Heart right ventricle (tissue), 16 donors: ENCODE results near the gene EIF2D. TPM values are rescaled to one million over a fixed set of nuclear protein-coding genes. Genes with fewer than 3 reads are reported as not detected.

ENCODE experiments used
- ATAC-seq, 8 donors: fragments of 200-7000 bp; cut with Tn5 transposase; one replicate each; pipeline ENCODE4 v1.9.1; 2020; ENCODE audit warnings: mild to moderate bottlenecking in 8 of 8, moderate library complexity in 8 of 8, moderate number of reproducible peaks in 1 of 8
- DNase-seq, 2 donors: peaks; one replicate each; pipeline ENCODE4 v3.0.0-alpha.2; 2020
- H3K27ac ChIP-seq, 10 donors: fragments of 200-600 bp; sonication (generic) in 2 of 10; one replicate each; pipeline versions ENCODE4 v1.5.0 to v1.8.0; 2020 to 2022; ENCODE audit warnings: mild to moderate bottlenecking in 3 of 10
- H3K27me3 ChIP-seq, 7 donors: fragments of 200-600 bp; one replicate each; pipeline ENCODE4 v1.8.0; 2021 to 2022; ENCODE audit warnings: mild to moderate bottlenecking in 2 of 7
- H3K36me3 ChIP-seq, 9 donors: fragments of 200-600 bp; sonication (generic) in 1 of 9; one replicate each; pipeline versions ENCODE4 v1.5.0 to v1.8.0; 2020 to 2022; ENCODE audit warnings: mild to moderate bottlenecking in 2 of 9
- H3K4me1 ChIP-seq, 9 donors: fragments of 200-600 bp; sonication (generic) in 1 of 9; one replicate each; pipeline versions ENCODE4 v1.5.0 to v1.8.0; 2020 to 2022; ENCODE audit warnings: mild to moderate bottlenecking in 4 of 9
- H3K4me3 ChIP-seq, 10 donors: fragments of 200-600 bp; sonication (generic) in 2 of 10; one replicate each; pipeline versions ENCODE4 v1.5.0 to v1.8.0; 2020 to 2022; ENCODE audit warnings: mild to moderate bottlenecking in 7 of 10, moderate library complexity in 2 of 10
- H3K9me3 ChIP-seq, 11 donors: fragments of 200-600 bp in 10 of 11; sonication (generic) in 2 of 11; one replicate each; pipeline versions ENCODE4 v1.5.0 to v1.8.0; 2013 to 2022; ENCODE audit warnings: mild to moderate bottlenecking in 2 of 11, control low read depth in 1 of 11, moderate library complexity in 1 of 11
- CTCF ChIP-seq, 9 donors: fragments of 200-600 bp; sonication (generic) in 2 of 9; IDR thresholded peaks; one replicate each; pipeline versions ENCODE4 v1.5.0 to v1.8.0; 2021 to 2022; ENCODE audit warnings: antibody characterized with exemption in 9 of 9, mild to moderate bottlenecking in 5 of 9, moderate library complexity in 1 of 9
- WGBS, 2 donors: extraction: QIAGEN DNeasy Blood & Tissue Kit; methylation state at CpG; one replicate each; pipeline ENCODE4 v1.1.7; 2013; ENCODE audit warnings: inconsistent platforms in 1 of 2; 5-methylcytosine and 5-hydroxymethylcytosine counted together
- intact Hi-C, 10 donors: fragments of 100-400 bp; cut with DNase I; formaldehyde crosslinking; loops; one replicate each; pipeline versions ENCODE4 v1.11.1 to v1.14.2; 2022
- polyA plus RNA-seq, 2 donors: library from polyadenylated mRNA; stranded (reverse); fragments of 200-250 nt; gene quantifications; one replicate each; pipeline ENCODE4 v1.2.3, GENCODE V29; 2013
- total RNA-seq, 10 donors: library from RNA; stranded (reverse); fragmentation: NEBNext Ultra II Directional in 3 of 10; extraction: Animal tissue kit (Norgen Biotek cat#: 25700) in 3 of 10; gene quantifications; one replicate each; pipeline versions ENCODE4 v1.2.1 to v1.2.4, GENCODE V29; 2021 to 2023
- donor health status: Arrhythmogenic right ventricular cardiomyopathy.
- donor health status: ischemic (EF 13 %, LVEDD 7.1; RV severe dilation, severe dysfunction).
- donor health status: healthy with polysubstance abuse.
- donor health status: DM: no; HTN: yes; CAD: no.
- donor health status: DM: no; HTN: no; CAD: no.
- donor health status: ischemic (EF 25% LVEDD 6.9; RV normal size, moderate dysfunction).
- donor health status: ischemic (EF 25% LVEDD 5.7; RV mildly dilated, moderate dysfunction).
- donor health status: healthy.
- donor health status: DM: yes; HTN: yes; CAD: no.
- donor health status: Ischemic cardiomyopathy.
- donor health status: ischemic (EF 35%, LVEDD 5.7; RV mildly dilated, moderate dysfunction).
- donor health status: nonischemic (EF 11% LVEDD 7.7; RV severe dilation, severe dysfunction).
- donor health status: DM: yes; HTN: yes; CAD: no.
- donor health status: PGD.
- donor health status: ischemic (EF 29% LVEDD 5.4; RV normal size, mild dysfunction).
- donor health status: nonischemic (EF 23%, LVEDD 6.1; RV moderate dilation, normal function).

Gene EIF2D
- total and polyA plus RNA-seq, 12 donors, result 16.8 to 35.6 (median 29.5) TPM

- 94 to 95% methylated on average over 9 of the region's 9 CpGs for WGBS, 2 donors
These were observed 20.6 kb downstream of the EIF2D start for GRCh38 chr1:206591696-206592095.

GRCh38 chr1:206591226-206591625 is 21.0 kb downstream of the EIF2D start:
- DNase-seq (no peak), ATAC-seq (no peak)
- H3K27ac ChIP-seq, result peak overlapping the region in 1 of 10 donors; percentile 33
- 79 to 84% methylated on average over 5 of the region's 5 CpGs for WGBS, 2 donors
- no peak overlapping the region for H3K4me3 ChIP-seq
- H3K4me1 ChIP-seq, result peaks cover 0 to 32% (median 6%) of the 10 kb centered on the region in 9 donors
- no peaks in the 10 kb centered on the region for H3K9me3 ChIP-seq
- H3K27me3 ChIP-seq, result no peaks in the 10 kb centered on the region
- intact Hi-C loops, result no loop called here
- peaks cover 0 to 99% (median 56%) of the 10 kb centered on the region in 9 donors for H3K36me3 ChIP-seq
- no peak for TF ChIP-seq CTCF (IDR thresholded peaks at IDR 0.05)

More at GRCh38 chr1:206591696-206592095, 20.6 kb downstream of the EIF2D start:
- ATAC-seq (no peak), DNase-seq (no peak)
- Histone ChIP-seq H3K4me3 (no peak overlapping the region), H3K27me3 (no peaks in the 10 kb centered on the region), H3K36me3 (peaks cover 0 to 99% (median 58%) of the 10 kb centered on the region in 9 donors), H3K27ac (no peak overlapping the region), H3K4me1 (peaks cover 0 to 32% (median 6%) of the 10 kb centered on the region in 9 donors), H3K9me3 (no peaks in the 10 kb centered on the region)
- intact Hi-C loops, result no loop called here
- no peak for TF ChIP-seq CTCF (IDR thresholded peaks at IDR 0.05)

- peaks cover 0 to 33% (median 6%) of the 10 kb centered on the region in 9 donors for H3K4me1 ChIP-seq
- no peaks in the 10 kb centered on the region for H3K27me3 ChIP-seq
- peak overlapping the region in 1 of 10 donors; percentile 46 for H3K27ac ChIP-seq
- peaks cover 0 to 99% (median 56%) of the 10 kb centered on the region in 9 donors for H3K36me3 ChIP-seq
- H3K9me3 ChIP-seq, result no peaks in the 10 kb centered on the region
- DNase-seq, result no peak
- intact Hi-C loops, result no loop called here
- H3K4me3 ChIP-seq, result no peak overlapping the region
- 61 to 63% methylated on average over 8 of the region's 8 CpGs for WGBS, 2 donors
- peak in 1 of 8 donors; percentile 16 for ATAC-seq
- TF ChIP-seq CTCF (IDR thresholded peaks at IDR 0.05), result peak in 5 of 9 donors; percentile 6 to 35 (median 10)
These were observed 22.1 kb downstream of the EIF2D start for GRCh38 chr1:206590025-206590758.

GRCh38 chr1:206589206-206589605 is 23.1 kb downstream of the EIF2D start:
- Histone ChIP-seq H3K36me3 (peaks cover 0 to 94% (median 52%) of the 10 kb centered on the region in 9 donors), H3K9me3 (no peaks in the 10 kb centered on the region), H3K27ac (peak overlapping the region in 5 of 10 donors; percentile 9 to 50 (median 33)), H3K27me3 (no peaks in the 10 kb centered on the region), H3K4me3 (no peak overlapping the region), H3K4me1 (peaks cover 0 to 38% (median 8%) of the 10 kb centered on the region in 9 donors)
- peak; percentile 52 to 85 (median 68) for ATAC-seq
- no peak for TF ChIP-seq CTCF (IDR thresholded peaks at IDR 0.05)
- intact Hi-C loops, result no loop called here
- DNase-seq, result peak in 1 of 2 donors; percentile 45
- WGBS, 2 donors, result 67% methylated on average over 7 of the region's 7 CpGs
